ENCODE data around the gene TGM6. TPM values are rescaled to one million over a fixed set of nuclear protein-coding genes. Genes with fewer than 3 reads are reported as not detected.

TGM6 gene
- polyA plus RNA-seq, 1 donor (not counting 4 experiments of a cell fraction or from before 2014, with no cell fraction given) = not detected

GRCh38 chr20:2458919-2459499 lies 78.3 kb downstream of the TGM6 start:
- H3K27me3 ChIP-seq (ENCODE audit: control insufficient read depth, extremely low read depth, insufficient read depth, low read length) = no peaks in the 10 kb centered on the region
- no peak overlapping the region for H3K4me2 ChIP-seq (ENCODE audit: control insufficient read depth, extremely low read depth, insufficient read depth, low read depth, low read length)
- dilution Hi-C loops (cut with MboI; ENCODE audit: extremely low pct_ligation_motif_present, low sequenced_read_pairs) = no loop called here
- TF ChIP-seq CTCF (optimal IDR thresholded peaks at IDR 0.05 in 1 of 3, IDR thresholded peaks at IDR 0.05 in 1 of 3, conservative IDR thresholded peaks at IDR 0.05 in 1 of 3; ENCODE audit: extremely low read depth in 1 of 3, insufficient read depth in 2 of 3, low read length in 3 of 3) = no peak
- TF ChIP-seq EZH2 (IDR thresholded peaks at IDR 0.05; ENCODE audit: low read length) = no peak
- no peaks in the 10 kb centered on the region for H3K9me1 ChIP-seq (ENCODE audit: control insufficient read depth, extremely low read depth, insufficient read depth, low read length)
- H2AFZ ChIP-seq (ENCODE audit: control insufficient read depth, low read length) = no peak overlapping the region
- H4K20me1 ChIP-seq (ENCODE audit: control insufficient read depth, extremely low read depth, insufficient read depth, low read length) = peaks cover 10% of the 10 kb centered on the region
- H3K4me3 ChIP-seq (ENCODE audit: control insufficient read depth in 2 of 3, extremely low read depth in 1 of 3, insufficient read depth in 2 of 3, low read depth in 1 of 3, low read length in 3 of 3) = no peak overlapping the region
- H3K79me2 ChIP-seq (ENCODE audit: control insufficient read depth, insufficient read depth, low read length) = peaks cover 5% of the 10 kb centered on the region
- H3K4me1 ChIP-seq (ENCODE audit: control insufficient read depth, extremely low read depth, insufficient read depth, low read length) = no peaks in the 10 kb centered on the region
- FAIRE-seq = no peak
- H3K36me3 ChIP-seq (ENCODE audit: control insufficient read depth in 2 of 2, extremely low read depth in 1 of 2, insufficient read depth in 2 of 2, low read length in 2 of 2) = peaks cover 28 to 42% of the 10 kb centered on the region in 2 experiments
- no peak overlapping the region for H3K9ac ChIP-seq (ENCODE audit: control insufficient read depth, extremely low read depth, insufficient read depth, low read length)
- H3K27ac ChIP-seq (ENCODE audit: control insufficient read depth, insufficient read depth, low read length) = no peak overlapping the region
- DNase-seq (ENCODE audit: low read depth, low spot score) = no peak
- H3K9me3 ChIP-seq (ENCODE audit: control insufficient read depth, low read depth, low read length) = no peaks in the 10 kb centered on the region

- H3K79me2 ChIP-seq (ENCODE audit: control insufficient read depth, insufficient read depth, low read length) = peaks cover 8% of the 10 kb centered on the region
- DNase-seq (ENCODE audit: low read depth, low spot score) (no peak), FAIRE-seq (no peak)
- H3K36me3 ChIP-seq (ENCODE audit: control insufficient read depth in 2 of 2, extremely low read depth in 1 of 2, insufficient read depth in 2 of 2, low read length in 2 of 2) = peaks cover 33 to 46% of the 10 kb centered on the region in 2 experiments
- no peaks in the 10 kb centered on the region for H3K9me3 ChIP-seq (ENCODE audit: control insufficient read depth, low read depth, low read length)
- dilution Hi-C loops (cut with MboI; ENCODE audit: extremely low pct_ligation_motif_present, low sequenced_read_pairs) = no loop called here
- no peaks in the 10 kb centered on the region for H3K27me3 ChIP-seq (ENCODE audit: control insufficient read depth, extremely low read depth, insufficient read depth, low read length)
- peaks cover 13% of the 10 kb centered on the region for H4K20me1 ChIP-seq (ENCODE audit: control insufficient read depth, extremely low read depth, insufficient read depth, low read length)
- H3K9me1 ChIP-seq (ENCODE audit: control insufficient read depth, extremely low read depth, insufficient read depth, low read length) = no peaks in the 10 kb centered on the region
- no peak overlapping the region for H3K4me3 ChIP-seq (ENCODE audit: control insufficient read depth in 2 of 3, extremely low read depth in 1 of 3, insufficient read depth in 2 of 3, low read depth in 1 of 3, low read length in 3 of 3)
- TF ChIP-seq CTCF (optimal IDR thresholded peaks at IDR 0.05 in 1 of 3, IDR thresholded peaks at IDR 0.05 in 1 of 3, conservative IDR thresholded peaks at IDR 0.05 in 1 of 3; ENCODE audit: extremely low read depth in 1 of 3, insufficient read depth in 2 of 3, low read length in 3 of 3) = no peak
- no peak for TF ChIP-seq EZH2 (IDR thresholded peaks at IDR 0.05; ENCODE audit: low read length)
- no peak overlapping the region for H3K4me2 ChIP-seq (ENCODE audit: control insufficient read depth, extremely low read depth, insufficient read depth, low read depth, low read length)
- H3K9ac ChIP-seq (ENCODE audit: control insufficient read depth, extremely low read depth, insufficient read depth, low read length) = no peak overlapping the region
- no peaks in the 10 kb centered on the region for H3K4me1 ChIP-seq (ENCODE audit: control insufficient read depth, extremely low read depth, insufficient read depth, low read length)
- H2AFZ ChIP-seq (ENCODE audit: control insufficient read depth, low read length) = no peak overlapping the region
- H3K27ac ChIP-seq (ENCODE audit: control insufficient read depth, insufficient read depth, low read length) = no peak overlapping the region
Measured at GRCh38 chr20:2459981-2460751, 79.5 kb downstream of the TGM6 start.

Measured in keratinocyte (primary cell).